HG03196 (cell line): ENCODE results near the gene TTLL12.

ENCODE experiments used
- ATAC-seq: cut with Tn5 transposase; IDR thresholded peaks from one replicate; pipeline ENCODE4 v1.9.1; 2021; ENCODE audit not compliant: unreplicated experiment

Gene TTLL12

GRCh38 chr22:43174941-43175531 is 11.9 kb downstream of the TTLL12 start:
- no peak for ATAC-seq

GRCh38 chr22:43173976-43174720 is 12.8 kb downstream of the TTLL12 start:
- ATAC-seq = no peak

GRCh38 chr22:43173566-43173965 is 13.4 kb downstream of the TTLL12 start:
- no peak for ATAC-seq

- ATAC-seq = no peak
Observed at GRCh38 chr22:43172191-43172590, 14.7 kb downstream of the TTLL12 start.

- no peak for ATAC-seq
Observed at GRCh38 chr22:43171607-43172006, 15.3 kb downstream of the TTLL12 start.

GRCh38 chr22:43171019-43171491 is 15.9 kb downstream of the TTLL12 start:
- ATAC-seq = no peak

- no peak for ATAC-seq
Observed at GRCh38 chr22:43170131-43170480, 16.8 kb downstream of the TTLL12 start.

- no peak for ATAC-seq
Observed at GRCh38 chr22:43169310-43170130, 17.4 kb downstream of the TTLL12 start.

GRCh38 chr22:43168471-43169309 is 18.2 kb downstream of the TTLL12 start:
- no peak for ATAC-seq

- no peak for ATAC-seq
Observed at GRCh38 chr22:43167001-43167589, 19.8 kb downstream of the TTLL12 start.

- ATAC-seq = no peak
Observed at GRCh38 chr22:43166132-43166930, 20.6 kb downstream of the TTLL12 start.

- no peak for ATAC-seq
Observed at GRCh38 chr22:43164636-43165035, 22.3 kb downstream of the TTLL12 start.

- no peak for ATAC-seq
Observed at GRCh38 chr22:43163241-43163795, 23.6 kb downstream of the TTLL12 start.

- ATAC-seq = no peak
Observed at GRCh38 chr22:43162412-43163150, 24.4 kb downstream of the TTLL12 start.

GRCh38 chr22:43160497-43161126 is 26.3 kb downstream of the TTLL12 start:
- ATAC-seq = no peak

GRCh38 chr22:43159484-43160178 is 27.3 kb downstream of the TTLL12 start:
- no peak for ATAC-seq

GRCh38 chr22:43158778-43159483 is 28.0 kb downstream of the TTLL12 start:
- ATAC-seq = no peak
